ENCODE measurements around the gene GPR61. TPM values are rescaled to one million over a fixed set of nuclear protein-coding genes. Genes with fewer than 3 reads are reported as not detected.

GPR61 gene
- total and polyA plus RNA-seq, 9 of the 15 experiments (the other 6 are each of a cell fraction or from before 2014, with no cell fraction given): 0.04 to 1.1 (median 0.25) TPM; not detected in 4

GRCh38 chr1:109528712-109529111, 11.0 kb upstream of the GPR61 start:
- Histone ChIP-seq H3K4me3 (no peak overlapping the region), H3K9me1 (ENCODE audit: control insufficient read depth, insufficient read depth, low read length) (no peaks in the 10 kb centered on the region), H3K9ac (ENCODE audit: insufficient read depth in 1 of 2, low read depth in 2 of 2, low read length in 2 of 2) (peak overlapping the region in 1 of 2 experiments; percentile 18; a peak in 1 of 4 replicates), H3K4me1 (replicated peaks in 1 of 2; ENCODE audit: control insufficient read depth in 2 of 2, insufficient read depth in 2 of 2, low read length in 2 of 2) (peaks cover 9 to 14% of the 10 kb centered on the region in 2 experiments; a peak in 4 of 5 replicates), H3K36me3 (ENCODE audit: control insufficient read depth, insufficient read depth, low read length) (no peaks in the 10 kb centered on the region), H2AFZ (ENCODE audit: low read depth, low read length) (no peak overlapping the region), H4K20me1 (replicated peaks; ENCODE audit: control insufficient read depth, insufficient read depth, low read length) (no peaks in the 10 kb centered on the region), H3K27me3 (ENCODE audit: control insufficient read depth in 2 of 2, insufficient read depth in 2 of 2, low read length in 2 of 2) (peaks cover 15 to 27% of the 10 kb centered on the region in 2 experiments), H3K9me3 (replicated peaks; ENCODE audit: control insufficient read depth, insufficient read depth, low read depth, low read length) (no peaks in the 10 kb centered on the region), H3K4me2 (ENCODE audit: insufficient read depth, low read length) (no peak overlapping the region), H3K27ac (ENCODE audit: extremely low read depth, low read depth, low read length) (no peak overlapping the region), H3K79me2 (ENCODE audit: control insufficient read depth, insufficient read depth, low read length) (no peaks in the 10 kb centered on the region)
- in situ Hi-C loops (cut with MboI) (no loop called here), intact Hi-C loops (cut with micrococcal nuclease) (no loop called here)
- ChIA-PET POLR2A (interaction anchor here (0.6 to 4.9 kb wide), 11 partner anchors 11 to 191 kb away, joined by 3 to 21 read pairs (median 4); partner anchors contain the start of genes AMIGO1, ATXN7L2, GNAI3 and GPR61), CTCF (ENCODE audit: low intra/inter-chr PET ratio) (no interaction called here)
- TF ChIP-seq MCM2 (IDR thresholded peaks at IDR 0.05; ENCODE audit: low read depth) (no peak), ZFP30 (CRISPR knock-in tag; IDR thresholded peaks at IDR 0.05; ENCODE audit: borderline replicate concordance) (no peak), POLR3G (IDR thresholded peaks at IDR 0.05; ENCODE audit: extremely low read depth, insufficient read length, insufficient replicate concordance) (no peak), CCAR2 (IDR thresholded peaks at IDR 0.05; ENCODE audit: low read depth, low read length) (no peak)
- no TSS peak for BruUV-seq (replicated peaks)
- DNase-seq (ENCODE audit: extremely low read depth in 1 of 4, low spot score in 3 of 4): no peak
- 47% methylated on average over 3 of the region's 3 CpGs for WGBS (ENCODE audit: insufficient coverage, low coverage, missing lambda C conversion rate)
- no peak for ATAC-seq
- no peak for FAIRE-seq

GRCh38 chr1:109529881-109530456, 9.7 kb upstream of the GPR61 start:
- H4K20me1 ChIP-seq (replicated peaks; ENCODE audit: control insufficient read depth, insufficient read depth, low read length): no peaks in the 10 kb centered on the region
- no peaks in the 10 kb centered on the region for H3K9me3 ChIP-seq (replicated peaks; ENCODE audit: control insufficient read depth, insufficient read depth, low read depth, low read length)
- no peak overlapping the region for H3K27ac ChIP-seq (ENCODE audit: extremely low read depth, low read depth, low read length)
- FAIRE-seq: no peak
- peaks cover 15 to 27% of the 10 kb centered on the region in 2 experiments for H3K27me3 ChIP-seq (ENCODE audit: control insufficient read depth in 2 of 2, insufficient read depth in 2 of 2, low read length in 2 of 2)
- no peak for DNase-seq (ENCODE audit: extremely low read depth in 1 of 4, low spot score in 3 of 4)
- peak overlapping the region in 1 of 2 experiments; percentile 61; a peak in 2 of 4 replicates for H3K9ac ChIP-seq (ENCODE audit: insufficient read depth in 1 of 2, low read depth in 2 of 2, low read length in 2 of 2)
- ChIA-PET CTCF (ENCODE audit: low intra/inter-chr PET ratio) (interaction anchor here (4.9 to 5.3 kb wide), 2 partner anchors 30 to 38 kb away, joined by 84 to 131 read pairs; partner anchors contain the start of gene CYB561D1), POLR2A (interaction anchor here (0.6 to 4.9 kb wide), 11 partner anchors 10 to 315 kb away, joined by 3 to 21 read pairs (median 9); partner anchors contain the start of genes ATXN7L2 and GNAI3)
- ATAC-seq: no peak
- H3K4me3 ChIP-seq: no peak overlapping the region
- H2AFZ ChIP-seq (ENCODE audit: low read depth, low read length): 0 out of 2 replicates have a peak overlapping the region, but pooled peaks have one; percentile 11
- intact Hi-C loops (cut with micrococcal nuclease) (loop anchor here (5.0 to 10.0 kb wide), 2 partner anchors 108 to 415 kb away; partner anchors contain the start of gene ELAPOR1), in situ Hi-C loops (cut with MboI) (loop anchor here (5.0 kb wide), 2 partner anchors 33 to 268 kb away; no protein-coding TSS in a partner anchor)
- H3K4me1 ChIP-seq (replicated peaks in 1 of 2; ENCODE audit: control insufficient read depth in 2 of 2, insufficient read depth in 2 of 2, low read length in 2 of 2): peaks cover 9 to 14% of the 10 kb centered on the region in 2 experiments; a peak in 4 of 5 replicates
- H3K79me2 ChIP-seq (ENCODE audit: control insufficient read depth, insufficient read depth, low read length): no peaks in the 10 kb centered on the region
- no peaks in the 10 kb centered on the region for H3K36me3 ChIP-seq (ENCODE audit: control insufficient read depth, insufficient read depth, low read length)
- no TSS peak for BruUV-seq (replicated peaks)
- WGBS (ENCODE audit: insufficient coverage, low coverage, missing lambda C conversion rate): 46% methylated on average over 8 of the region's 8 CpGs
- H3K4me2 ChIP-seq (ENCODE audit: insufficient read depth, low read length): no peak overlapping the region
- no peaks in the 10 kb centered on the region for H3K9me1 ChIP-seq (ENCODE audit: control insufficient read depth, insufficient read depth, low read length)
- no peak for TF ChIP-seq E2F8 (IDR thresholded peaks at IDR 0.05; ENCODE audit: low read depth, partially characterized antibody)
- TF ChIP-seq ZBTB43 (CRISPR knock-in tag; IDR thresholded peaks at IDR 0.05): no peak
- no peak for TF ChIP-seq MED1 (CRISPR knock-in tag; IDR thresholded peaks at IDR 0.05; ENCODE audit: borderline replicate concordance)
- TF ChIP-seq CBFB (CRISPR knock-in tag; IDR thresholded peaks at IDR 0.05): no peak
- TF ChIP-seq SETDB1 (IDR thresholded peaks at IDR 0.05; ENCODE audit: low read length): no peak
- TF ChIP-seq IRF2 (CRISPR knock-in tag; IDR thresholded peaks at IDR 0.05): no peak

All from K562 (cell line).